Neural cell (in vitro differentiated cells): ENCODE data around the gene KDM4C. TPM values are rescaled to one million over a fixed set of nuclear protein-coding genes. Genes with fewer than 3 reads are reported as not detected.

Source experiments
- H2AFZ ChIP-seq: fragments of 200-600, 300-800 bp; sonication (generic), shearing (Covaris generic); 2 replicates; pipeline ENCODE4 v1.6.0; 2014; ENCODE audit warnings: low read depth, mild to moderate bottlenecking, antibody characterized with exemption, low read length, moderate library complexity
- H3F3A ChIP-seq: fragments of 200-600 bp; shearing (Covaris generic); 2 replicates; pipeline ENCODE4 v1.6.1; 2016; ENCODE audit warnings: mild to moderate bottlenecking, moderate library complexity, mixed read lengths, antibody characterized with exemption, low read length; ENCODE audit not compliant: insufficient read depth, poor library complexity, severe bottlenecking
- H3K27ac ChIP-seq: fragments of 200-600, 300-800 bp; sonication (generic), shearing (Covaris generic); 2 replicates; pipeline ENCODE4 v1.5.1; 2014; ENCODE audit warnings: mild to moderate bottlenecking, low read length, moderate library complexity
- H3K27me3 ChIP-seq: fragments of 300-800, 200-600 bp; sonication (generic), shearing (Covaris generic); 2 replicates; pipeline ENCODE4 v1.6.0; 2014; ENCODE audit warnings: mild to moderate bottlenecking, low read depth, low read length, moderate library complexity; ENCODE audit not compliant: insufficient read depth
- H3K36me3 ChIP-seq: fragments of 300-800, 200-600 bp; sonication (generic), shearing (Covaris generic); 2 replicates; pipeline ENCODE4 v1.5.1; 2014; ENCODE audit warnings: mild to moderate bottlenecking, antibody characterized with exemption, low read length, moderate library complexity; ENCODE audit not compliant: insufficient read depth
- H3K4me2 ChIP-seq: fragments of 300-800, 200-600 bp; sonication (generic), shearing (Covaris generic); 2 replicates; pipeline ENCODE4 v1.6.0; 2014; ENCODE audit warnings: mild to moderate bottlenecking, low read length
- H3K4me3 ChIP-seq: fragments of 300-800, 200-600 bp; sonication (generic), shearing (Covaris generic); 2 replicates; pipeline ENCODE4 v1.5.1; 2014; ENCODE audit warnings: mild to moderate bottlenecking, low read length, moderate library complexity
- H3K79me2 ChIP-seq: fragments of 200-600 bp; shearing (Covaris generic); replicated peaks from 2 replicates; pipeline ENCODE4 v1.6.0; 2014; ENCODE audit warnings: mild to moderate bottlenecking, low read length, moderate library complexity; ENCODE audit not compliant: insufficient read depth
- H3K9ac ChIP-seq: fragments of 300-800, 200-600 bp; sonication (generic), shearing (Covaris generic); 2 replicates; pipeline ENCODE4 v1.6.1; 2016; ENCODE audit warnings: mild to moderate bottlenecking, low read length, mixed read lengths
- H3K9me2 ChIP-seq: fragments of 200-600 bp; shearing (Covaris generic); 2 replicates; pipeline ENCODE4 v1.6.1; 2016; ENCODE audit warnings: mild to moderate bottlenecking, low read length, mixed read lengths; ENCODE audit not compliant: insufficient read depth
- H3K9me3 ChIP-seq: fragments of 200-600, 300-800 bp; sonication (generic), shearing (Covaris generic); 2 replicates; pipeline ENCODE4 v1.6.1; 2016; ENCODE audit warnings: mild to moderate bottlenecking, mixed run types, low read length, moderate library complexity, mixed read lengths
- H4K20me1 ChIP-seq: fragments of 200-600 bp; shearing (Covaris generic); 2 replicates; pipeline ENCODE4 v1.6.1; 2016; ENCODE audit warnings: mild to moderate bottlenecking, mixed run types; ENCODE audit not compliant: insufficient read depth
- EP300 ChIP-seq: fragments of 450-650 bp; conservative IDR thresholded peaks from 2 replicates; pipeline ENCODE4 v1.6.1; 2014; ENCODE audit warnings: antibody characterized with exemption, mild to moderate bottlenecking, moderate library complexity; ENCODE audit not compliant: poor library complexity, severe bottlenecking
- EZH2 ChIP-seq: fragments of 200-600, 300-800 bp; shearing (Covaris generic), sonication (generic); IDR thresholded peaks from 2 replicates; pipeline ENCODE4 v1.6.1; 2014; ENCODE audit warnings: antibody characterized with exemption, low read length, borderline replicate concordance, mild to moderate bottlenecking; ENCODE audit not compliant: insufficient read depth, poor library complexity, severe bottlenecking
- MXI1 ChIP-seq: fragments of 450-650 bp; conservative IDR thresholded peaks from 2 replicates; pipeline ENCODE4 v1.6.1; 2014; ENCODE audit warnings: antibody characterized with exemption, mild to moderate bottlenecking; ENCODE audit not compliant: poor library complexity, severe bottlenecking
- POLR2AphosphoS5 ChIP-seq: IDR thresholded peaks from 2 replicates; pipeline ENCODE4 v1.6.1; 2012
- RAD21 ChIP-seq: fragments of 450-650 bp; conservative IDR thresholded peaks from 2 replicates; pipeline ENCODE4 v1.6.1; 2014; ENCODE audit warnings: antibody characterized with exemption, mild to moderate bottlenecking, moderate library complexity
- SMC3 ChIP-seq: fragments of 450-650 bp; conservative IDR thresholded peaks from 2 replicates; pipeline ENCODE4 v1.6.1; 2014; ENCODE audit warnings: antibody characterized with exemption, mild to moderate bottlenecking, moderate library complexity; ENCODE audit not compliant: poor library complexity
- TAF1 ChIP-seq: IDR thresholded peaks from 2 replicates; pipeline ENCODE4 v1.6.1; 2012; ENCODE audit warnings: low read depth
- polyA plus RNA-seq: library from polyadenylated mRNA; depleted of rRNA; stranded (reverse); fragments of >200 nt; gene quantifications from 2 replicates; pipeline ENCODE4 v1.2.3, GENCODE V29; 2014
- TF ChIP-seq, protein P1 (sequence below): IDR thresholded peaks from 2 replicates; pipeline ENCODE4 v1.6.1; 2012; ENCODE audit warnings: borderline replicate concordance
- TF ChIP-seq, protein P2 (sequence below): fragments of 450-650 bp; IDR thresholded peaks from 2 replicates; pipeline ENCODE4 v1.5.1; 2014; ENCODE audit warnings: antibody characterized with exemption, mild to moderate bottlenecking, moderate library complexity; ENCODE audit not compliant: poor library complexity, severe bottlenecking

The KDM4C gene
- polyA plus RNA-seq, 1 donor from 2014 or later = 21.1 TPM

DNA sequence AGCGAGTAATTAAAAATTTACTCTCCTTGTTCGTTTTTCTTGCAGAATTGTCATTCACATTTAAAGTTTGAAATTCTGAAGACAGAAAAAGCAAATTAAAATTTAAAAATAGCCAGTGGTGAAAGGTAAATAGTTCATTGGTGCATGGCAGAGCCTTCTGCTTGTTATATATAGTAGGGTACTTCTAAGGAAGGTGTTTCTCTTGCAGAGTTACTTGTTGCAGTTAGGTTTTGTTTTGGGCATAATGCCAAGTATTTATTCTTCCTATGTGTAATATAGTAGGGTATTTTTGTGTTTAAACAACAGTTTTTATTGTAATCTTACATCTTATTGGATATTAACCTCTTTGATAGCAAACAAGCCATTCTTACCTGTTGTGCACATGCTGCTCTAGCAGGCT, 179.4 kb downstream of the KDM4C start:
- Histone ChIP-seq H3K9me2 (no peaks in the 10 kb centered on the region), H3K9me3 (no peaks in the 10 kb centered on the region), H3K4me3 (no peak overlapping the region), H3K36me3 (no peaks in the 10 kb centered on the region), H3K79me2 (no peaks in the 10 kb centered on the region), H3F3A (no peaks in the 10 kb centered on the region), H4K20me1 (no peaks in the 10 kb centered on the region), H3K4me2 (no peak overlapping the region), H3K9ac (no peak overlapping the region), H3K27ac (no peak overlapping the region), H3K27me3 (no peaks in the 10 kb centered on the region), H2AFZ (no peak overlapping the region)
- TF ChIP-seq EP300 = no peak
- TF ChIP-seq MXI1 = no peak
- no peak for TF ChIP-seq TAF1
- TF ChIP-seq POLR2AphosphoS5 = no peak

DNA sequence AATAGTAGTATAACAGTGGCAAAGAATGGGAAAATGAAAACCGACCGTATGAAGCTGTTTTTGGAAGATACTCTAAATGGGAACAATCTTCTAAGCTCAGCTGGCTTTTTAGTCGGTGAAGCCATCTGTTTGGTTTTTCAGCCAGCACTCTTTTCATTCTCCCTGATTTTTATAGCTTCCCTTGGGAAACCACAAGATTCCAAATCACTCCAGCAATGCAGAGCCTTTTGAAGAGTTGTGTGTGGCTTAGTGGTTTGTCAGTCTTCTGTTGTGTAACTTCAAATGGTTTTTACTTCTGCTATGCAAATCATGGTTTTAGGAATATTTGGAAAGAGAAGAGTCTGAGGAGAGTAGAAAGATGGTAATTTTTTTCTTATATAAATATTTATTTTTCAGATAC, 180.7 kb downstream of the KDM4C start:
- Histone ChIP-seq H3K36me3 (no peaks in the 10 kb centered on the region), H3K4me3 (no peak overlapping the region), H3K4me2 (no peak overlapping the region), H2AFZ (no peak overlapping the region), H3K27me3 (no peaks in the 10 kb centered on the region), H3K27ac (no peak overlapping the region), H3K9me3 (no peaks in the 10 kb centered on the region), H4K20me1 (no peaks in the 10 kb centered on the region), H3F3A (no peaks in the 10 kb centered on the region), H3K9ac (no peak overlapping the region), H3K9me2 (no peaks in the 10 kb centered on the region), H3K79me2 (no peaks in the 10 kb centered on the region)
- TF ChIP-seq SMC3 (no peak), RAD21 (no peak), TAF1 (no peak), EZH2 (no peak), EP300 (no peak), MXI1 (no peak), POLR2AphosphoS5 (no peak)
- TF ChIP-seq, protein P1, sequence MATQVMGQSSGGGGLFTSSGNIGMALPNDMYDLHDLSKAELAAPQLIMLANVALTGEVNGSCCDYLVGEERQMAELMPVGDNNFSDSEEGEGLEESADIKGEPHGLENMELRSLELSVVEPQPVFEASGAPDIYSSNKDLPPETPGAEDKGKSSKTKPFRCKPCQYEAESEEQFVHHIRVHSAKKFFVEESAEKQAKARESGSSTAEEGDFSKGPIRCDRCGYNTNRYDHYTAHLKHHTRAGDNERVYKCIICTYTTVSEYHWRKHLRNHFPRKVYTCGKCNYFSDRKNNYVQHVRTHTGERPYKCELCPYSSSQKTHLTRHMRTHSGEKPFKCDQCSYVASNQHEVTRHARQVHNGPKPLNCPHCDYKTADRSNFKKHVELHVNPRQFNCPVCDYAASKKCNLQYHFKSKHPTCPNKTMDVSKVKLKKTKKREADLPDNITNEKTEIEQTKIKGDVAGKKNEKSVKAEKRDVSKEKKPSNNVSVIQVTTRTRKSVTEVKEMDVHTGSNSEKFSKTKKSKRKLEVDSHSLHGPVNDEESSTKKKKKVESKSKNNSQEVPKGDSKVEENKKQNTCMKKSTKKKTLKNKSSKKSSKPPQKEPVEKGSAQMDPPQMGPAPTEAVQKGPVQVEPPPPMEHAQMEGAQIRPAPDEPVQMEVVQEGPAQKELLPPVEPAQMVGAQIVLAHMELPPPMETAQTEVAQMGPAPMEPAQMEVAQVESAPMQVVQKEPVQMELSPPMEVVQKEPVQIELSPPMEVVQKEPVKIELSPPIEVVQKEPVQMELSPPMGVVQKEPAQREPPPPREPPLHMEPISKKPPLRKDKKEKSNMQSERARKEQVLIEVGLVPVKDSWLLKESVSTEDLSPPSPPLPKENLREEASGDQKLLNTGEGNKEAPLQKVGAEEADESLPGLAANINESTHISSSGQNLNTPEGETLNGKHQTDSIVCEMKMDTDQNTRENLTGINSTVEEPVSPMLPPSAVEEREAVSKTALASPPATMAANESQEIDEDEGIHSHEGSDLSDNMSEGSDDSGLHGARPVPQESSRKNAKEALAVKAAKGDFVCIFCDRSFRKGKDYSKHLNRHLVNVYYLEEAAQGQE = no peak
- TF ChIP-seq, protein P2, sequence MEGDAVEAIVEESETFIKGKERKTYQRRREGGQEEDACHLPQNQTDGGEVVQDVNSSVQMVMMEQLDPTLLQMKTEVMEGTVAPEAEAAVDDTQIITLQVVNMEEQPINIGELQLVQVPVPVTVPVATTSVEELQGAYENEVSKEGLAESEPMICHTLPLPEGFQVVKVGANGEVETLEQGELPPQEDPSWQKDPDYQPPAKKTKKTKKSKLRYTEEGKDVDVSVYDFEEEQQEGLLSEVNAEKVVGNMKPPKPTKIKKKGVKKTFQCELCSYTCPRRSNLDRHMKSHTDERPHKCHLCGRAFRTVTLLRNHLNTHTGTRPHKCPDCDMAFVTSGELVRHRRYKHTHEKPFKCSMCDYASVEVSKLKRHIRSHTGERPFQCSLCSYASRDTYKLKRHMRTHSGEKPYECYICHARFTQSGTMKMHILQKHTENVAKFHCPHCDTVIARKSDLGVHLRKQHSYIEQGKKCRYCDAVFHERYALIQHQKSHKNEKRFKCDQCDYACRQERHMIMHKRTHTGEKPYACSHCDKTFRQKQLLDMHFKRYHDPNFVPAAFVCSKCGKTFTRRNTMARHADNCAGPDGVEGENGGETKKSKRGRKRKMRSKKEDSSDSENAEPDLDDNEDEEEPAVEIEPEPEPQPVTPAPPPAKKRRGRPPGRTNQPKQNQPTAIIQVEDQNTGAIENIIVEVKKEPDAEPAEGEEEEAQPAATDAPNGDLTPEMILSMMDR = no peak

DNA sequence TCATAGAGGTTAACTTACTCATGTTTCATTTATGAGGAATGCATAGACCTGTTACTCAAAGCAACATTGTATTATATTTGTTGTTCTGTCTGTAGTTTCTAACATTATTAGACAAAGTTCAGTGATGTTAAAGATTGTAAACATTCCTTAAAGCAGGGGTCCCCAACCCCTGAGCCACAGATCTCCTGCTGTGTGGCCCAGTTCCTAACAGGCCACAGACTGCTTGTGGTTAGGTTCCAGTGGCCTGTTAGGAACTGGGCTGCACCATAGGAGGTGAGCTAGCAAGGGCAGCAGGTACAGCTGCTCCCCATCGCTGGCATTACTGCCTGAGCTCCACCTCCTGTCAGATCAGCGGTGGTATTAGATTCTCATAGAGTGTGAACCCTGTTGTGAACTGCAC, 181.1 kb downstream of the KDM4C start:
- TF ChIP-seq, protein P1 = no peak
- no peak for TF ChIP-seq EP300
- no peak for TF ChIP-seq POLR2AphosphoS5
- no peak for TF ChIP-seq RAD21
- no peak for TF ChIP-seq TAF1
- TF ChIP-seq, protein P2 = no peak
- no peak for TF ChIP-seq MXI1
- no peak for TF ChIP-seq SMC3
- Histone ChIP-seq H3K27ac (no peak overlapping the region), H3K9ac (no peak overlapping the region), H3K9me2 (no peaks in the 10 kb centered on the region), H2AFZ (no peak overlapping the region), H3K79me2 (no peaks in the 10 kb centered on the region), H3K27me3 (no peaks in the 10 kb centered on the region), H3K36me3 (no peaks in the 10 kb centered on the region), H3F3A (no peaks in the 10 kb centered on the region), H4K20me1 (no peaks in the 10 kb centered on the region), H3K4me3 (no peak overlapping the region), H3K4me2 (no peak overlapping the region), H3K9me3 (no peaks in the 10 kb centered on the region)
